NCI-H1436 (cell line): ENCODE results near the gene PSMG4.

ENCODE experiments used
- DNase-seq: peaks from one replicate; lab custom pipeline; 2025; lab: John Stamatoyannopoulos, UW

Gene PSMG4

DNA sequence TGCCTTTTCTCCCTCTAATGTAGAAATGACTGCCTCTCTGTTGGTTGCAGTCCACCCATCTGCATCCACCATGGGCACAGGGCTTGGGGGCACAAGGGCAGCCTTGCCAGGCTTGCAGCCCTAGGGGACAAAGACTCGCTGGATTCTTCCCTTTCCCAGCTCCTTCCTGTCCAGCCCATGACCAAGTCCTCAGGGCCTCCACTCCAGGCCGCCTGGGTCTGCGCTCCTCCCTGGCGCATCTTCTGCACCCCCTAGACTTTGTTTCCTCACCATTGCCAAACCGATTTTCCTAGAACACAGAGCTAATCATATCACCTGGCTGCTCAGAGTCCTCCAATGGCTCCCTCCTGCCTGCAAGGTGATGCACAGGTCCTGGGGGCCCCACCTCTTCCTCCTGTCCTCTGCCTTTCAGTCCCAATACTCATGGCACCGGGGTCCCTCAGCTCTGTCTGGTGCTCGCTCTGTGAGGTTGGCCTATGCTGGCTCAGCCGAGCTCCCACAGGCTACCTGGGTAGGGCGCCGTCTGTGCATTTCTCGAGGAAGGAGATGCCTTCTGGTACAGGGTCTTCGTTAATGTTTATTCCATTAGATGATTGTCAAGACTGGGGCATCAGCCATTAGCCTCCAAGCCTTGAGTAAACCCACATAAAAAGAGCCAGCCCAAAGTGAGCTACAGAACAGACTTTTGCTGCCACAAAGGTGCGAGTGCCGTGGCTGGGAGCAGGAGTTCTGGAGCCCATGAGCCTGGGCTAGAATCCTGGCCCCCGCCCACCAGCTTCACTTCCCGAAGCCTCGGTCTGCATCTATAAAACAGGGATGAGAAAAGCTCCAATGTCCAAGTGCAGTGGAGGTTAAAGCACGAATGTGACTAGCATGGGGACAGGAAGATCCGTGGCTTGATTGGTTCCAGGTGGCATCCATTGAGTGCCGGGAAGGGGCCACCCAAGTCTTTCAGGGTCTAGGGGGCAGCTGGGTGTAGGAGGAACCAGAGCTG lies 17.7 kb downstream of the PSMG4 start:
- DNase-seq = no peak

DNA sequence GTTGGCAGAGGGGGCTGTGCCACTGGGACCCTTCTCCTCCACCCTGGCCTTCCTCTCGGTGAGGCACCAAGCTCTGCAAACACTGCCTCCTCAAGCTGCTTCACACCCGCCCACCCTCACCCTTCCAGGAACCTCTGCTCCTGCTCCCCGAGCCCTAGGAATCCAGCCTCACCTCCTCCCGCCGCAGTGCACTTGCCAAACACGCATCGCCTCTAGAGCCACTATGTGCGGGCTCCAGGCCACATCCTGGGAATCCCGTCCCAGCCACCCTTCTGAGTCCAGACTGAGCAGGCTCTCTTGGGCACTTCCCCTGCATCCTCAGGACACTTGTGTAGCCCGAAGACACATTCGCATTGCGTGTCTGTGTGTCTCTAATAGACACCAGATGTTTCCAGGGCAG lies 18.5 kb downstream of the PSMG4 start:
- DNase-seq = no peak

DNA sequence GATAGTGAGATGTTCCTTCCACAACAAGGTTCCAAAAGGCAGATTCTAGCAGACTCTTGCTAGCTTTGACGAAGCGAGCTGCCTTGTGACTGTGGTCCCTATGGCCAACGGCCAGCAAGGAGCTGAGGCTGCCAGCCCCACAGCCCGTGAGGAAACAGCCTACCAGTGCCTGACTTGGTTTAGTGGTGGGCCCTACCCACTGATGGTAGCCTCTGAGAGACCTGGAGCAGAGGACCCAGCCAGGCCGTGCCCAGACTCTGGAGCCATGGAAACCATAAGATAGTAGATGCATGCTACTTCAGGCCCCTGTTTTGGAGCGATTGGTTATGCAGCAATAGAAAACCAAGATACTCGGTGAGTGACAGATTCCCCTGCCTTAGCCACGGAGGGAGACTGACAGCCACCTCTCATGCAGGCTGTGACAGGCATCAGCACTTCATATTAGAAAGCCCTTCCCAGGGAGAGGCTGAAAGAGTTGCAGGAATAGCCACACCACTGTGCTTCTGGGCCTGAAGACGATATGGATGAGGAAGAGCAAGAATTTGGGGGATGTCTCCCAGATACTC lies 19.2 kb downstream of the PSMG4 start:
- no peak for DNase-seq

DNA sequence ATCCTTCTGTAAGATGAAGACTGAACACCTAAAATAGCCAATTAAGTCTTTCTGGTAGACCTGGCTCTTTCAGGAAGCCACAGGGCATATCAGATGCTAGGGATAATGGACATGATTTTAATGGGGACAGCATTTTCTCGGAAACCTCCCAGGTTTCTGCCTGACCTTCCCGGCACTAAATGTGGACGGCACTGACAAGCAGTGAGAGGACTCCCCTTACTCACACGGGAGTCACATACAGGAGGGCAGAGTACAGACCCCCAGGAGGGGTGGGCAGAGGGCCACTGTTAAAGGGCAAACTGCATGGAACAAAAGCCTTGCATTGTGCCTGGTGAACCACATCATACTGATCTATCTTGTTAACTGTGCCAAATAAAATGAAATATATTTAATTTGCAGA lies 19.9 kb downstream of the PSMG4 start:
- DNase-seq = no peak

DNA sequence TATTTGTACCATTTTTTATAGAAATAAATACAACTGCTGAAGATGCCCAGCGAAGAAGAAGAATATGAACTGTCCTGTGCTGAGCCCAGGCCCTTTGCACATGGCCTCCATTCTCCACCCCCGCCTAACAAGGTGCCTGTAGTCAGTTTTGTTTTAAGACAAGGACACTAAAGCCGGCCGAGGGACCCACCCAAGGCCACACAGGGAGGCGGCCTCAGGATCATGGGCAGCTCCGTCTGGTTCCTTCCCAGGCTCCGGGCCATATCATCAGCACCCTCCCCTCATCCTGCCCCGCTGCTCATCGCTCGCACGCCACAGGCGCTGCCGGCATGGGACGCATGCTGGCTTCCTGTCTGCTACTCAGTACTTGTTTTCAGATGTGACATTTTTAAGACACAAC lies 21.3 kb downstream of the PSMG4 start:
- DNase-seq = no peak

DNA sequence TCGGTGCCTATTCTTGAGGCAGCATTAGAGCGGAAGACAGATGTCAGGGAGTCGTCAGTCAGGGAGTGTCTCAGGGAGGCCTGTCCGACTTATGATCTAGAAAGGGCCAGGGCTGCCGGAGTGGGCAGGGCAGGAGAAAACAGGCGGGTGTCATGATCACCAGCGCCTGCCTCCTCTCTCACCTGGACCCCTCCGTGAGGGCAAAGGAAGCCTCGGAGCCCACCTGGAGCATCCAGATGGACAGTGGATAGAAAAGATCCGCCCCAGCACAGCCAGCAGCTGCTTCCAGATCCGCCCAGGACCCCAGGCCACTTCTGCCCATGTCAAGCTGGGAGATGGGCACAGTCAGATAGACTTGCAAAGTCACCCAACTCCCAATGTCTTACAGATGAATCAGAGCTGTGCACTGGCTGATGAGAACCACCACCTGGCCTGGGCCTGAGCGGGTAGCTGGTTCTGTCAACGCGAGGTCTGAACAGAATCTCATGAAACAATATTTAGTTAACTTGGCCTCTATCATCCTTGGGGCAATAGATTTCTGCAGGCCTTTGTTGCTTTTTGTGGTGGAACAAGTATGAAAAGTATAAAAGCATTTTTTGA lies 22.2 kb downstream of the PSMG4 start:
- no peak for DNase-seq

DNA sequence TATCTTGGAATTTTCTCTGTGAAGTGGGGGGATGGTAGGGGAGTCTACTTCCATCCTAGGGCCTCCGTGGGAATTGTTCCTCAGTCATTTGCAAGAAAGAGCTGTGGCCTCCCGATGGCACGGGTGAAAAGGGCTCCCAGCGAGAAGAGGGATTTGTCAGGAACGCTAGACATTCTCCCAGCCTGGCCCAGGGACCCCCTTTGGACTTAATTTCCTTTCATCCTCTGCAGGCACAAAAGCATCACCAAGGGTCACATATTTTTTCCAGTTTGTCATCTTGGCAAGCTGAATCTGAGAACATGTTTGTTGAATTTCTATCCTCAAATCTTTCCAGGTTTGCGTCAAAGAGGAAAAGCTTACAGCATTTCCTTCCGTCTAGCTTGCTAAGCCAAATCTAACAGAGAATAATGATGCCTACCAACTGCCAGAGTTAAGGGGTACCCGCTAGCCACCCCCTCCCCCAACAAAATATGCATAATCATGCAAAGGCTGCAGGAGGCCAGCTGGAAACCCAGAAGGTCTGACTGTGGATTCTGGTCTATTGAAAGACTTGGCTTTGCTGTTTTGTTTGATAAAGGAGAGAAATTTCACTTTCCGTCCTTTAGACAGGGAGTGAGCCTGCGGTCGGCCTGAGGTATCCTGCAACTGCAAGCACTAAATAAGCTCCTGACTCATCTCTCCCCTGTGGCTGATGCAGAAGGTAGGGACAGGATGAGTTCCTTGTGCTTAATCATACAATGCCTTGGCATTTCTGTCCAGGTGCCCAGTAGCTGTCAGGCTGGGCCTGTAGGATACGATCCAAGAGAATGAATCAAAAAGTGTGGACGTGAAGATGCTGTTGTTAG lies 23.1 kb downstream of the PSMG4 start:
- DNase-seq = no peak

DNA sequence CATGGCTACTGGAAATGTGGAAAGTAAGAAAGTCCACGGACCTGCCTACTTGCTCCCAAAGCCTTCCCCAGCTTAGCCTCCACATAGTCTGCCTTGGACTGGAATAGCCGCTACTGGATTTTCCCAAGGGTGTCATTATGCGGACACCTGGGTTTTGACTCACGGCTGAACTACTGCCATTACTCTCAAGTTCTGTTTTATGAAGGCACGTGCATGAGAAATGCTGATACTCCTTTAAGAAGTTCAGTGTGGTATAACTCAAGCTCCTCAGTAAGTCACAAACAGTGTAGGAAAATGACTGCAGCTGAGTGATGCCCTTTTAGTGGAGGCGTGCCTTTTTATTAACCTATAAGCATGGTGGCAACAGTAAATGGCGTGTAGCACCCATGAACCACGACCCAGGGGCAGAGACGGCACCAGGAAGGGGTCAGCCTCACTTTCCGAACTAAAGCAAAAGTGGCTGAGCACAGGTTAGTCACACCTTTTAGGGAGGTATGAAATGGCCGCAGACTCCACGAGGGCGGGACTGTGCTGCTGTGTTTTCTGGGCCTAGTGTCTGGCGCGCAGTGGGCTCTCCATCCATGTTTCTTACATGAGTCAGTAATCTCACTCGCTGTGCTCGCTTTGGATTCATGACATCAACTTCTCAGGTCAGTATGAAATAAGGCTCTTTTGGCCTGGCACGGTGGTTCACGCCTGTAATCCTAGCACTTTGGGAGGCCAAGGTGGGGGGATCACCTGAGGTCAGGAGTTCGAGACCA lies 23.9 kb downstream of the PSMG4 start:
- DNase-seq = no peak

DNA sequence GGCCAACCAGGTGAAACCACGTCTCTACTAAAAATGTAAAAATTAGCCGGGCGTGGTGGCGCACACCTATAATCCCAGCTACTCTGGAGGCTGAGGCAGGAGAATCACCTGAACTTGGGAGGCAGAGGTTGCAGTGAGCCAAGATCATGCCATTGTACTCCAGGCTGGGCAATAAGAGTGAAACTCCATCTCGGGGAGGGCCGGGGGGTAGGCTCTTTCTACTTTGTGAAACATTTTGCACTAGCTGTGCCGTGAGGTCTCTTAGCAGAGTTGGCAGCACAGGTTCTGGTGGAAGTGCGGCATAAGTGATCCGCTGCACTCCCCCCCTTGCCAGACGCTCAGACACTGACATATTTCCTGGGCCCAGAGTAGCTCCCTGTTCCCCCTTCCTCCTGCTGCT lies 24.5 kb downstream of the PSMG4 start:
- DNase-seq = no peak

DNA sequence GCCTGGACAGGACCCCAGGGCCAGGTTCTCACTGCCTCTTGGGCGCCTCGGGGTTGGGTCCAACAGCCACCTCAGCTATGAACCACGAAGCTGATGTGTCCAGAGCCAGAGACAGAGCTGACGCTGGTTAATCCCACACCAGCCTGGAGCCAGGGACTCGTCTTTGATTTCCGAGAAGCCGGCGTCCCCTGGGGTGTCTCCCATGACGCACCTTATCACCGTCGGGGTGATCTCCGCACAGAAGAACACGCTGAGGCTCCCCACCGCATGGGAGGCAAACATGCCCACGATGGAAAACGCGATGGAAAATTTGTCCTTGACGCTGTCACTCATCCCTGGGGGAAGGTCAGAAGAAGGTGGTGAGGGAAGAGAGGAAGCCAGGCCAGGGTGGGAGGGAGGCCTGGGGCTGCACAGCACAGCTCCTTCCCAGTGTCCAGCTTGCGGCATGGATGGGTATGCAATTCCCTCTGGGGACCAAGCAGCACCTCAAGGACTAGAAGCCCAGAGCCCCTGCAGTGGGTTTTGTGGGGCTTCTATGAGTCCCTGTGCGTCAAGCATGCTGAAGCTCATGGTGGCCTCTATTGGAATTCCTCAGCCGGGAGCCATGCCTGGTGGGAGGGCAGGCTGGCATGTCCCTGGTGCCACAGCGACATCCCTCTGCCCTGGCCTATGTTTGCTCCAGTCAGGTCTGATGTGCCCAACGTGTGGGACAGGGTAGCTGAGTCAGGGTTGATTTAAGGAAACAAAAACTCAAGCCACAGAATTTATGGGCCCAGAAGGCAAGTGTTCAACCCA lies 25.1 kb downstream of the PSMG4 start:
- DNase-seq = no peak

DNA sequence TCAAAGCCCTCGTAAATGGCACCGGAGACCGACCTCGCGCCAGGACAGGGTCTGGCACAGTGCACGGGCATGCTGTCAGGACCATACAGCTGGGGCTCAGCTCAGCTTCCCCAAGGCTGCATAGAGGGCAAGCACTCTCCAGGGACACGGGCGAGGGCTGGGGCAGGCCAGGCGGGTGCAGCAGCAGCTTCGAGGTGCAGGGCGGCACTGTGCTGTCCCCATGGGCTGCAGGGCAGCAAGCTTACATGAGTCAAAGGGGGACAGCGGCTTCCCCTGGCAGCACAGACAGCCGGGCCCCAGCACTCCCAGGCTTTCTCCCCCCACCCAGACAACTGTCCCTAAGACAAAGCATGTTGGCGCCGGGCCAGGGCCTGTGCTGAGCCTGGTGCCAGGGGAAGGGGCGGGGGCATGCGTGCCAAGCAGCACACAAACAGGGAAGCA lies 25.7 kb downstream of the PSMG4 start:
- peak; percentile 66 for DNase-seq

DNA sequence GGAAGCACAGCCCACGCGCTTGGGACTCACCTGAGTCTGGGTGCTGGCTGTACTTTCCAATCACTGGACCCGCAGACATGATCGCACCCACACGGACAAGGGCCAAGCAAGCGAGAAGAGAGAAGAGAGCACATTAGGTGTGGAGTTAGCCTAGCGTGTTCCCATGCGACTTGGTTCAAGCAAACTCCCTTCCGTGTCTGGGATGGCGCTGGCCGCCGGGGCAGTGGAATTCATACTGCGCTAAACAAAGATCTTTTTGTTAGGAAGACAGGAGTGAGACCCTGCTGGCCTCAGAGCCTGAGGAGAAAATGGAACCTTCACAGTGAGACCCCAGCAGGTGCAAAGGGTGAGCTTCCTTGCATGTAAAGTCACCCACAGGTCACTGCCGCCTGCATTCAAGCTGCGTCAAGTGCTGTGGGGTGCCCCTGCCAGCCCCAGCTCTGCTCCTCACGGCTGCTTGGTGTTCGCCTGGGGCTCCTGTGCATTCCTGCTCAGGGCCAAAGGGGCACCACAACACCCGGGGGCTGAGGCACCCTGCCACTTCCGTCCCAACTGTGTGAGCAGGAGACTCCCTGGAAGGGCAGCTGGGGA lies 26.4 kb downstream of the PSMG4 start:
- DNase-seq = no peak

DNA sequence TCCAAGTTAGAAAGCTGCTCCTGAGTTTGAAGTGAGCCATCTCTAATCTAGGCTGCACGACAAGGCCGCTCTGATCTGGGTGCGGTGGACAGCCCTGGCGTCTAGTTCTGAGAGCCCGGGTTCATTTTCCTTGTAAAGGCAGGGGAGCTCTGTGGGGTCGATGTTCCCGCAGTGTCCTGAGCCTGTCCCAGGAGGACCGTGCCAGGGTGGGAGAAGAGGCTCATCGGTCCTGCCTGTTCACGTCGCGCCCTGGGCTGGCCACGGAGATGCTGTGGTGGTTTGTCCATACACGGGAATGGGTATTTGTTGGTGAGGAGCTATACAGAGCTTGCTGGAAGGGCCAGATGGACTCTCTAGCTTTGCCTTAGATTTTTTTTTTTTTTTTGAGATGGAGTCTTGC lies 27.0 kb downstream of the PSMG4 start:
- DNase-seq = no peak

DNA sequence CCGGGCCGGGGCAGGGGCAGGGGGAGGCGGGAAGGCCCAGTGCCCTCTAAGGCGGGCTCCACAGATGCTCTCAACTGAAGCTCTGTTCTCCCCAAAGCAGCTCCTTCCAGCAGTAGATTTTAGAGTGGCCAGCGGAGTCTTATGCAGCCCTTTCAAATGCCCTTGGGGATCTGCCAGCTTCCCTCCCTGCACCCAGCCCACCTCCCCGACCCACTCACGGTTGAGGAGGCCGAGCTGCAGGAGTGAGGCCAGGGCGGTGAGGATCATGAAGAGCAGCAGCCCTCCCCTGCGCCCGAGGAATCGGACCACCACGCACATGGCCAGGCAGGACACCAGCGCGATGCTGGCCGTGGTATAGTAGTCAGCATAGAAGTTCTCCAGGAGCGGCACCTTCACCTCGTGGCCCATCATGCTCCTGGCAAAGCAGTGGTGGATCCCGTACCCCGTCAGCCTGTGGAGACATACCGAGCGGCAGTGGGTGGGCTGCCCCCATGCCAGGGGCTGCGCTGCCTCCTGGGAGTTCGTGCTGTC lies 28.0 kb downstream of the PSMG4 start:
- no peak for DNase-seq

DNA sequence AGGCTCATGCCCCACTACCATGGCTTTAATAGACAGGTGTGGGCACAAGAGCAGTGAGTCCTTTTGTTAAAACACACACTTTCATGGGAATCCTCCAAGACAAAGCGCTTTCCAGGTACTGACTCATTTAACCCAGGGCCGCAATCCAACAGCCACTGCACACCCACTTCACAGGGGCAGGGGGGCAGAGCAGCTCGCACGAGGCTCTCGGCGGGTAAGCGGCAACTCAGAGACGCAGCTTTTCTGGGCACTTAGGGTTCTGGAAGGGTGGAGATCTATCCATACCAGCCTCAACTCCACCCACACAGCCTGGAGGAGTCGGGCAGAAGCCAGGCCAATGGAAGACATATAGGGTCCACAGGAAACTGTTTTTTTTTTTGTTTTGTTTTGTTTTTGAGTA lies 28.6 kb downstream of the PSMG4 start:
- no peak for DNase-seq

DNA sequence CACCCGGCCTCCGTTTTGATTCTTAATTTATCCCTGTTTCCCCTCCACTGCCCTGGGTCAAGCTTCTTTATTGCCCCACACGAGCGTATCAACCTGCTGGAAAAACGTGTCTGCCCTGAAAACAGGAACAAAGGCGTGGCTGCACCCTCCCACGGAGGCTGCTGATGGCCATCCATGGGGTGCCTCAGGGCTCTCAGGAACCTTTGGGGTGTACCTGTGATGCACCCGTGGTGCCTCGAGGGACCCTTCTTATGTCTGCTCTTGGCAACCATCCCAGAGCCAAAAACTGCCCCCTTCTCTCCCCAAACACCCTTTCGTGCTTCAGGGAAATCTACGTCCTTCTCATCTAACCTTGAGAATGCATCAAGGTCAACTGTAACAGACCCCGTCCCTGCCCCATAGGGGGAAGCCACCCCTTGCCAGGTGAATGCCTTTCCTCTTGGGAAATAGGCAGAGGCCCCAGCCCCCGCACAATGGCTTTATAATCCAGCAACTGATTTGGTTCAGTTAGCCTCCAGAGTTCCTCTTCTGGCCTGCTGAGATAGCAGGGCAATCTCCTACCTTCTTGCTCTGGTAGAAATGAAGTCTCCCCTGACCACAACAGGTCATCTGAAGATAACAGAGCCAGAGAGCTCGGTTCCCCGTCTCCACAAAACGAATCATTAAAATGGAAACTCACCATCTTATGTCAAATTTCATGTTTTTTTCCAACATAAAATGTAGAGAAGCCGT lies 29.4 kb downstream of the PSMG4 start:
- no peak for DNase-seq

DNA sequence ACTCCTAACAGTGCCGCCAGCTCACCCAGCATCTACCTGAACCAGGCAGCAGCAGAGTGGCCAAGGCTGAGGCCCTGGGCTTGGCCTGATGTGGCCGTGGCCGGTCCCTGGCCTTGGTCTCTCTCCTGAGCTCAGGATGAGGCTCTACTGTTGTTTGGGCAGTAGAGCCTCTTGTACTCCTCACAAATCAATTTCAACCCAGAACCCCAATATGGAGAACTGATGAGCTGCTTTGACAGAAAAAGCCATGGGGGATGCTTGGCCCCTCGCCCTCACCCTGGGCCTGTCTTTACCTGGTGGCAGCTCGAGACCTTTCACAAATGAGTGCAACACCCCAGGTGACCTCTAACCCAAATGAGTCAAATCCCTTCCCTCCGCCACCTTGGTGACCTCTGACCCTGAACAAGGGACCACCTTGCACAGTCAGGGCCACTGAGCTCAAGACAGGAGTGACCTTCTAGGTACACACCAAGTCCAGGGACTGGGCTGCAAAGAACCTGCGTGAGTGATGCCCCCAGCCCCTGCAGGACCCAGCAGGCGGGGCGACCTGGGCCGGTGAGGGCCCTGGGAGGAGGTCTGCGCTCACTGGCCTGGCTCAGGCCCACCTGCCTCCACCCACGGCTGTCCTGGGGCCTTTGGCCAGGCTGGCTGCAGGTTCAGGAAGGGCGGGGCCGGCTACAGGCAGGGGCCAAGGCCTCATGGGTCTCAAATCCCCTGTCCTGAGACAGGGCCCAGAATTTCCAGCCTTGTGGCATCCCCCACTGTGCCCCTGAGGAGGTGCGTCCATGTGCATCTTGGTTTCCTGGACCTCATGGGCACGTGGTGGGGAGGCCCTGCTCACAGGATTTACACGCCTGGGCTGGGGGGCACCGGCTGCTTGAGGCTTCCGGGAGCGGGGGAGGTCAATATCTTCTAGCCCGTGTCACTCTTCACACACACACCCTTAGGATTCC lies 30.2 kb downstream of the PSMG4 start:
- DNase-seq = no peak

DNA sequence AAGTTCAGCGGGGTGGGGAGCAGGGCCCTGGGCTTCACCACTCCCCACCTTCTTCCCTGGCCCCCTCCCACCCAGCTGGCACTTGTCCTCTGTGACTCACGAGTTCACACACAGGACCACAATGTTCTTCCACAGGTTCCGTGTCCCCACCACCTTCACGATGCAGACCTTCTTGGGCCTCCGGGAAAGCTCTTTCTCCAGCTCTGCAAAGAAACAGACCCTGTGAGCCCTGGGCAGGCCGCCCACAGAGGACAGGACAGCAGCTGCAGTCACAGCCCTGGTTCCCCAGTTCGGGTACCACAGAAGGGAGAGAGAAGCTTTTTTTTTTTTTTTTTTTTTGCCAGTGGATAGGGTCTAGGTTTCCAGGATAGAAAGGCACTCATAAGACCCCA lies 30.9 kb downstream of the PSMG4 start:
- no peak for DNase-seq
